Lung (tissue), 12 donors: Measurements from ENCODE around the gene IQCH. TPM values are rescaled to one million over a fixed set of nuclear protein-coding genes. Genes with fewer than 3 reads are reported as not detected.
A peak's percentile ranks its signal among the peaks of the same experiment; 100 is the strongest.

Experiments
- ATAC-seq: fragments of 200-7000 bp; cut with Tn5 transposase; one replicate; pipeline ENCODE4 v1.9.1; 2020; ENCODE audit warnings: moderate number of reproducible peaks; ENCODE audit not compliant: insufficient read depth, low FRiP score
- DNase-seq, 3 donors: peaks; one replicate each; pipeline ENCODE4 v3.0.0-alpha.2; 2013 to 2017
- H3K27ac ChIP-seq, 2 donors: one replicate each; pipeline ENCODE4 v1.5.1; 2013; ENCODE audit warnings: mild to moderate bottlenecking in 2 of 2, moderate library complexity in 2 of 2, control low read depth in 1 of 2, inconsistent platforms in 1 of 2, low read depth in 1 of 2, low read length in 1 of 2
- H3K27me3 ChIP-seq, 3 donors: one replicate each; pipeline ENCODE4 v1.5.1; 2013; ENCODE audit warnings: low read length in 2 of 3; ENCODE audit not compliant: control insufficient read depth in 3 of 3, insufficient read depth in 3 of 3
- H3K36me3 ChIP-seq, 4 donors: one replicate each; pipeline ENCODE4 v1.5.1; 2013; ENCODE audit warnings: low read length in 4 of 4, mild to moderate bottlenecking in 1 of 4, moderate library complexity in 1 of 4; ENCODE audit not compliant: control insufficient read depth in 4 of 4, insufficient read depth in 4 of 4
- H3K4me1 ChIP-seq, 5 donors: one replicate each; pipeline ENCODE4 v1.5.1; 2013; ENCODE audit warnings: low read length in 5 of 5, mild to moderate bottlenecking in 2 of 5, moderate library complexity in 1 of 5; ENCODE audit not compliant: control insufficient read depth in 5 of 5, insufficient read depth in 5 of 5
- H3K4me3 ChIP-seq: one replicate; pipeline ENCODE4 v1.5.1; 2013; ENCODE audit warnings: mild to moderate bottlenecking, control low read depth, moderate library complexity
- H3K9ac ChIP-seq, 2 donors: one replicate each; pipeline ENCODE4 v1.5.1; 2013; ENCODE audit warnings: low read length in 2 of 2, control low read depth in 1 of 2; ENCODE audit not compliant: insufficient read depth in 1 of 2
- H3K9me3 ChIP-seq, 4 donors: one replicate each; pipeline ENCODE4 v1.5.1; 2013; ENCODE audit warnings: low read length in 3 of 4, mild to moderate bottlenecking in 1 of 4, moderate library complexity in 1 of 4; ENCODE audit not compliant: control insufficient read depth in 4 of 4, insufficient read depth in 3 of 4
- WGBS, 2 donors: extraction: QIAGEN DNeasy Blood & Tissue Kit; methylation state at CpG; one replicate each; pipeline ENCODE4 v1.1.7; 2013; 5-methylcytosine and 5-hydroxymethylcytosine counted together
- polyA plus RNA-seq, 2 donors: library from polyadenylated mRNA; stranded (reverse); fragments of 200-250 nt; gene quantifications; one replicate each; pipeline ENCODE4 v1.2.1, GENCODE V29; 2013
- total RNA-seq, 2 donors: library from RNA; depleted of rRNA in 1 of 2; stranded (reverse); fragments of >200 nt in 1 of 2; gene quantifications; one replicate each; pipeline ENCODE4 v1.2.1, GENCODE V29; 2014 to 2021
- TF ChIP-seq, protein P1 (sequence below): IDR thresholded peaks from 2 replicates; pipeline ENCODE4 v1.5.1; 2012; ENCODE audit warnings: mild to moderate bottlenecking; ENCODE audit errors: control extremely low read depth, extremely low read depth
- donor health status: control.
- donor health status: control.
- donor health status: Bipolar disorder and iron deficiency.
- donor health status: healthy.
- donor health status: DM: yes; HTN: yes; CAD: no.

Gene IQCH
- total and polyA plus RNA-seq, 4 donors: 1.1 to 10.5 (median 4.5) TPM

DNA sequence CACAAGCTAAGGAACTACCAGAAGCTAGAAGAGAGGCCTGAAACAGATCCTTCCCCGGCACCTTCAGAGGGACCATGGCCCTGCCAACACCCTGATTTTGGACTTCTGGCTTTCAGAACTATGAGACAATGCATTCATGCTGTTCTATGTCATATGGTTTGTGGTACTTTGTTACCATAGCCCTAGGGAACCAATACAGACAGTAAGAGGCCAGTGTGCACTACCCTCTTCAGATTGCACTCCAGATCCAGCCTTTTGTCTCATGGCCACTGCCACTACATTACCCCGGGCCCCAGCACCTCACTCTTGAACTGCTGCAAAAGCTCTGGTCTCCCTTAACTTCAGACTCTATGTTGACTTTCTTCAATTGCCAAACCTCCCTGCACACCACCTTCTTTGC is 24.1 kb upstream of the IQCH start:
- Histone ChIP-seq H3K27me3 (no peaks in the 10 kb centered on the region), H3K36me3 (peaks cover 3 to 30% (median 14%) of the 10 kb centered on the region in 4 donors), H3K27ac (no peak overlapping the region), H3K9ac (no peak overlapping the region), H3K4me1 (no peaks in the 10 kb centered on the region), H3K9me3 (no peaks in the 10 kb centered on the region), H3K4me3 (no peak overlapping the region)
- TF ChIP-seq, protein P1, sequence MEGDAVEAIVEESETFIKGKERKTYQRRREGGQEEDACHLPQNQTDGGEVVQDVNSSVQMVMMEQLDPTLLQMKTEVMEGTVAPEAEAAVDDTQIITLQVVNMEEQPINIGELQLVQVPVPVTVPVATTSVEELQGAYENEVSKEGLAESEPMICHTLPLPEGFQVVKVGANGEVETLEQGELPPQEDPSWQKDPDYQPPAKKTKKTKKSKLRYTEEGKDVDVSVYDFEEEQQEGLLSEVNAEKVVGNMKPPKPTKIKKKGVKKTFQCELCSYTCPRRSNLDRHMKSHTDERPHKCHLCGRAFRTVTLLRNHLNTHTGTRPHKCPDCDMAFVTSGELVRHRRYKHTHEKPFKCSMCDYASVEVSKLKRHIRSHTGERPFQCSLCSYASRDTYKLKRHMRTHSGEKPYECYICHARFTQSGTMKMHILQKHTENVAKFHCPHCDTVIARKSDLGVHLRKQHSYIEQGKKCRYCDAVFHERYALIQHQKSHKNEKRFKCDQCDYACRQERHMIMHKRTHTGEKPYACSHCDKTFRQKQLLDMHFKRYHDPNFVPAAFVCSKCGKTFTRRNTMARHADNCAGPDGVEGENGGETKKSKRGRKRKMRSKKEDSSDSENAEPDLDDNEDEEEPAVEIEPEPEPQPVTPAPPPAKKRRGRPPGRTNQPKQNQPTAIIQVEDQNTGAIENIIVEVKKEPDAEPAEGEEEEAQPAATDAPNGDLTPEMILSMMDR: no peak
- 96 to 98% methylated on average over 2 of the region's 2 CpGs for WGBS, 2 donors
- ATAC-seq (no peak), DNase-seq (no peak)

DNA sequence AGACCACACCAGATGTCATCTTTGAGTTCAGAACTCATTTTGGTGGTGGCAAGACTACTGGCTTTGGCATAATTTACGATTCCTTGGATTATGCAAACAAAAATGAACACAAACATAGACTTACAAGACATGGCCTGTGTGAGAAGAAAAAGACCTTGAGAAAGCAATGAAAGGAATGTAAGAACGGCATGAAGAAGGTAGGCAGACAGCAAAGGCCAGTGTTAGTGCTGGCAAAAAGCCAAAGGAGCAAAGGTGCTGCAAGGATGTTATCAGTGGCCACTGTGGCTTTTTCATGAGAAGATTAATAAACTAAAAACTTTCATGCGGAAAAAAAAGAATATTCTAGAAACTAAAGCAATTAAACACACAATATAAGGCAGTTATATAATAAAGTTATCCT is 22.0 kb upstream of the IQCH start:
- peaks cover 3 to 30% (median 15%) of the 10 kb centered on the region in 4 donors for H3K36me3 ChIP-seq
- ATAC-seq (no peak), DNase-seq (no peak)
- H3K9me3 ChIP-seq: no peaks in the 10 kb centered on the region
- H3K27ac ChIP-seq: no peak overlapping the region
- no peaks in the 10 kb centered on the region for H3K4me1 ChIP-seq
- WGBS, 2 donors: 87 to 89% methylated on average over 3 of the region's 3 CpGs
- H3K4me3 ChIP-seq: no peak overlapping the region
- no peaks in the 10 kb centered on the region for H3K27me3 ChIP-seq
- no peak overlapping the region for H3K9ac ChIP-seq
- TF ChIP-seq, protein P1: no peak

DNA sequence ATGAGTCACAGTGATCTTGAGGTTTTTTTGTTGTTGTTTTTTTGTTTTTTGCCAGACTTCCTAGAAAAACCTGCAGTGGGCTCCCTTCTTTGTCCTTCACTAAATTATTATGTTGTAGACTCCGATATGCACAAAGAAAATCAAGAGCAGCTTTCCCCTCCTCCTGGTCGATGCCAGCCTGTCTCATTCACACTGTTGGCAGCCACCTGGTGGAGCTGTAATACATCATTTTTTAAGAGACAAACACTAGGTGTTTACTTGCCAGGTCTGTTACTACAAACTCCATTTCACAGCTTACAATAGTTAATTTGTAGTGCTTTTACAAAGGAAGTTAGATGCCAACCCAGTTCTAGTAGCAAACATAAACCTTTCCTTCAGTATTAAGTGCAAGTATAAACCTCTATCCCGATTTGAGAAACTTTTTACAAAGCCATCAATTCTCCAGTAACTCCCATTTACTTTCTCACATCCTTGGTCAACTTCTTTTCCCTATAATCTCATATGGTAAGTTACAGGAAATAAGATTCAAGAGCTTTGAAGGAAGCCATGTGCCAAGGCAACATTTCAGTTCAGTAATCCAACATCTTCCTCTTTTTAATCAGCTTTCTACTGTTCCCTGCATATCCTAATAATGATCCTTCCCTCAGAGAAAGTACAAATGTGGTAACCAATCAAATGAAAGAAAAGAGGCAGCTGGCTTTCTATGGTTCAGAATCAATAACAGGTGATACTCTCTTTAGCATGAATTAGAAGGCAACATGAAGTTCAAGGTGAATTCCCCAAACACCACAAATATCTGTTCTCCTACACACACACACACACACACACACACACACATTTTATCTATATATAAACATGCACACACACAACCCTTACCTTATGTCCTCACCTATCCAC is 14.1 kb upstream of the IQCH start:
- Histone ChIP-seq H3K27me3 (no peaks in the 10 kb centered on the region), H3K27ac (no peak overlapping the region), H3K4me3 (no peak overlapping the region), H3K4me1 (peaks cover 0 to 9% (median 0%) of the 10 kb centered on the region in 5 donors), H3K9me3 (peaks cover 0 to 3% (median 0%) of the 10 kb centered on the region in 4 donors), H3K9ac (no peak overlapping the region), H3K36me3 (peaks cover 0 to 2% (median under 1%) of the 10 kb centered on the region in 4 donors)
- TF ChIP-seq, protein P1: no peak
- DNase-seq: peak in 1 of 3 donors; percentile 8
- 60 to 67% methylated on average over 3 of the region's 3 CpGs for WGBS, 2 donors
- ATAC-seq: no peak
